OCI-LY3 (cell line): Measurements from ENCODE around the gene SCN8A.

Experiments used
- CTCF ChIP-seq: fragments of 200-600, 300-600 bp; sonication (generic); IDR thresholded peaks from 2 replicates; pipeline ENCODE4 v1.5.1; 2014; ENCODE audit warnings: antibody characterized with exemption, low read length, low read depth
- EZH2phosphoT487 ChIP-seq: fragments of 200-600 bp; shearing (Covaris generic); IDR thresholded peaks from 2 replicates; pipeline ENCODE4 v1.6.1; 2018; ENCODE audit warnings: antibody characterized with exemption, mixed run types, low read depth

- TF ChIP-seq CTCF, result no peak
- no peak for TF ChIP-seq EZH2phosphoT487
Observed at GRCh38 chr12:51847643-51848325, 256.8 kb downstream of the SCN8A start.
